Measurements from ENCODE around the gene ARL4C.

DNA sequence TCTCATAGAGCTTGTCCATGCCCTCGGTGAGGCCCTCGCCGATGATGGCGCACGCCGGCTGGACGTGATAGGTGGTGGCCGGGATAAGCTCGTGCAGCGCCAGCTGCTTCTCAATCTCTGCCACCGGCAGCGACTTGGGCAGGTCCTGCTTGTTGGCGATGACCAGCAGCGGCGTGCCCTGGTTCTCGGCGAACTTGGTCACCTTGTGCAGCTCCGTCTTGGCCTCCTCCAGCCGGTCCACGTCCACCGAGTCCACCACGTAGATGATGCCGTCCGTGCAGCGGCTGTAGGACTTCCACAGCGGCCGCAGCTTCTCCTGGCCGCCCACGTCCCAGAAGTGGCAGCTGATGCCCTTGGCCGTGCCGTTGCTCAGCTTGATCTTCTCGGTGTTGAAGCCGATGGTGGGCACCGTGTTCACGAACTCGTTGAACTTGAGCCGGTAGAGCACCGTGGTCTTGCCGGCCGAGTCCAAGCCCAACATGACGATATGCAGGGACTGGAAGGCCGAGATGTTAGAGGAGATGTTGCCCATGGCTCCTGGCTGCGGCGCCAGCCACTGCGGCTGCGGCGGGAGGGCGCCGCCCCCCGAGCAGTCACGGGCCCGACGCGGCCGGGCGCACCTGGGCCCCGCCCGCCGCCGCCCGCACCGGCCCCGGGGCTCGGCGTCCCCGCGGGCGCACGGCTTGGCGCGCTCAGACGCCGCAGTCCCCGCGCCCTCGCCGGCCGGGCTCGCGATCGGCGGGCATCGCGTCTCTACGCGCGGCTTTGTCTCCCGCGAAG, 636 bp downstream of the ARL4C start:
- TF ChIP-seq EP300 (IDR thresholded peaks at IDR 0.05; ENCODE audit: borderline replicate concordance in 1 of 2, low read depth in 1 of 2, low read length in 1 of 2), result no peak
- TF ChIP-seq, protein P1, sequence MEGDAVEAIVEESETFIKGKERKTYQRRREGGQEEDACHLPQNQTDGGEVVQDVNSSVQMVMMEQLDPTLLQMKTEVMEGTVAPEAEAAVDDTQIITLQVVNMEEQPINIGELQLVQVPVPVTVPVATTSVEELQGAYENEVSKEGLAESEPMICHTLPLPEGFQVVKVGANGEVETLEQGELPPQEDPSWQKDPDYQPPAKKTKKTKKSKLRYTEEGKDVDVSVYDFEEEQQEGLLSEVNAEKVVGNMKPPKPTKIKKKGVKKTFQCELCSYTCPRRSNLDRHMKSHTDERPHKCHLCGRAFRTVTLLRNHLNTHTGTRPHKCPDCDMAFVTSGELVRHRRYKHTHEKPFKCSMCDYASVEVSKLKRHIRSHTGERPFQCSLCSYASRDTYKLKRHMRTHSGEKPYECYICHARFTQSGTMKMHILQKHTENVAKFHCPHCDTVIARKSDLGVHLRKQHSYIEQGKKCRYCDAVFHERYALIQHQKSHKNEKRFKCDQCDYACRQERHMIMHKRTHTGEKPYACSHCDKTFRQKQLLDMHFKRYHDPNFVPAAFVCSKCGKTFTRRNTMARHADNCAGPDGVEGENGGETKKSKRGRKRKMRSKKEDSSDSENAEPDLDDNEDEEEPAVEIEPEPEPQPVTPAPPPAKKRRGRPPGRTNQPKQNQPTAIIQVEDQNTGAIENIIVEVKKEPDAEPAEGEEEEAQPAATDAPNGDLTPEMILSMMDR (IDR thresholded peaks at IDR 0.05), result no peak
- TF ChIP-seq CHD2 (IDR thresholded peaks at IDR 0.05; ENCODE audit: low read length, partially characterized antibody), result no peak
- no peak for TF ChIP-seq JUND (IDR thresholded peaks at IDR 0.05)
- TF ChIP-seq, protein P2, sequence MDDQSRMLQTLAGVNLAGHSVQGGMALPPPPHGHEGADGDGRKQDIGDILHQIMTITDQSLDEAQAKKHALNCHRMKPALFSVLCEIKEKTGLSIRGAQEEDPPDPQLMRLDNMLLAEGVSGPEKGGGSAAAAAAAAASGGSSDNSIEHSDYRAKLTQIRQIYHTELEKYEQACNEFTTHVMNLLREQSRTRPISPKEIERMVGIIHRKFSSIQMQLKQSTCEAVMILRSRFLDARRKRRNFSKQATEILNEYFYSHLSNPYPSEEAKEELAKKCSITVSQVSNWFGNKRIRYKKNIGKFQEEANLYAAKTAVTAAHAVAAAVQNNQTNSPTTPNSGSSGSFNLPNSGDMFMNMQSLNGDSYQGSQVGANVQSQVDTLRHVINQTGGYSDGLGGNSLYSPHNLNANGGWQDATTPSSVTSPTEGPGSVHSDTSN (IDR thresholded peaks at IDR 0.05), result no peak
- no peak for TF ChIP-seq YY1 (IDR thresholded peaks at IDR 0.05; ENCODE audit: low read depth)

All from SK-N-SH (cell line).